ENCODE data around the gene PLEK. TPM values are rescaled to one million over a fixed set of nuclear protein-coding genes. Genes with fewer than 3 reads are reported as not detected.

The PLEK gene
- total RNA-seq, 4 donors from 2014 or later, result under 0.01 to 7.5 (median 3.4) TPM

DNA sequence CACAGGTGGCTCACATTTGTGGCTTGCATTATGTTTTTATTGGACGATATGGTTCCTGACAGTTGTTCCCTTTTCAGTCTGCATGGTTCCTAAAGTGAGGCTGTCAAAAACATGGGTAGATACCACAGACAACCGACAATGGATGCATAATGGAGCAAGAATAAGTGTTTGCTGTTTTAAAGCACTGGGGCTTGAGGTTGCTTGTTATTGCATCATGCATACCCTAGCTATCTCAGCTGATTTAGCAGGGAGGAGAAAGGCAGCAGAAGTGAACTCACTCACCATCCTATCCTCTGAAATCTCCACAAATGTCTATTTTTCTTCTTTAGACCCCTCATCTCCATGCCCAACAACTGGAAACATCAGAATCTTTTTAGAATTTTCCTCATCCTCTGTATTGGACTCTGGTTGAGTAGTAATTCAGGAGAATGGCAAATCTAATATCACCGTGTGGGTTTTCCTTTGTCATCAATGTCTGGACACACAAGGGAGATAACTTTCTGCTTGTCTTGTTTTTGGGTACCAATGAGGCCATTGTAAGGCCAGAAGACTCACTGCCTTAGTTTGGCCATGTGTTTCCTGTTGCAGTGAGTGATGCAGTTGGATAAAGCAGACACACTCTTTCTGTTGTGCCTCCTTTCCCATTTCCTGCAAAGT is 55.3 kb downstream of the PLEK start:
- no peaks in the 10 kb centered on the region for H3K36me3 ChIP-seq
- H3K4me1 ChIP-seq, result no peaks in the 10 kb centered on the region
- TF ChIP-seq, protein P1, sequence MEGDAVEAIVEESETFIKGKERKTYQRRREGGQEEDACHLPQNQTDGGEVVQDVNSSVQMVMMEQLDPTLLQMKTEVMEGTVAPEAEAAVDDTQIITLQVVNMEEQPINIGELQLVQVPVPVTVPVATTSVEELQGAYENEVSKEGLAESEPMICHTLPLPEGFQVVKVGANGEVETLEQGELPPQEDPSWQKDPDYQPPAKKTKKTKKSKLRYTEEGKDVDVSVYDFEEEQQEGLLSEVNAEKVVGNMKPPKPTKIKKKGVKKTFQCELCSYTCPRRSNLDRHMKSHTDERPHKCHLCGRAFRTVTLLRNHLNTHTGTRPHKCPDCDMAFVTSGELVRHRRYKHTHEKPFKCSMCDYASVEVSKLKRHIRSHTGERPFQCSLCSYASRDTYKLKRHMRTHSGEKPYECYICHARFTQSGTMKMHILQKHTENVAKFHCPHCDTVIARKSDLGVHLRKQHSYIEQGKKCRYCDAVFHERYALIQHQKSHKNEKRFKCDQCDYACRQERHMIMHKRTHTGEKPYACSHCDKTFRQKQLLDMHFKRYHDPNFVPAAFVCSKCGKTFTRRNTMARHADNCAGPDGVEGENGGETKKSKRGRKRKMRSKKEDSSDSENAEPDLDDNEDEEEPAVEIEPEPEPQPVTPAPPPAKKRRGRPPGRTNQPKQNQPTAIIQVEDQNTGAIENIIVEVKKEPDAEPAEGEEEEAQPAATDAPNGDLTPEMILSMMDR (IDR thresholded peaks at IDR 0.05), result no peak
- TF ChIP-seq POLR2A (IDR thresholded peaks at IDR 0.05), result no peak
- H3K27ac ChIP-seq, result no peak overlapping the region
- intact Hi-C loops (cut with DNase I; ENCODE audit: low total_unique reads), result no loop called here
- no peak for DNase-seq
- H3K4me3 ChIP-seq, result no peak overlapping the region
- no peaks in the 10 kb centered on the region for H3K27me3 ChIP-seq
- no peaks in the 10 kb centered on the region for H3K9me3 ChIP-seq

DNA sequence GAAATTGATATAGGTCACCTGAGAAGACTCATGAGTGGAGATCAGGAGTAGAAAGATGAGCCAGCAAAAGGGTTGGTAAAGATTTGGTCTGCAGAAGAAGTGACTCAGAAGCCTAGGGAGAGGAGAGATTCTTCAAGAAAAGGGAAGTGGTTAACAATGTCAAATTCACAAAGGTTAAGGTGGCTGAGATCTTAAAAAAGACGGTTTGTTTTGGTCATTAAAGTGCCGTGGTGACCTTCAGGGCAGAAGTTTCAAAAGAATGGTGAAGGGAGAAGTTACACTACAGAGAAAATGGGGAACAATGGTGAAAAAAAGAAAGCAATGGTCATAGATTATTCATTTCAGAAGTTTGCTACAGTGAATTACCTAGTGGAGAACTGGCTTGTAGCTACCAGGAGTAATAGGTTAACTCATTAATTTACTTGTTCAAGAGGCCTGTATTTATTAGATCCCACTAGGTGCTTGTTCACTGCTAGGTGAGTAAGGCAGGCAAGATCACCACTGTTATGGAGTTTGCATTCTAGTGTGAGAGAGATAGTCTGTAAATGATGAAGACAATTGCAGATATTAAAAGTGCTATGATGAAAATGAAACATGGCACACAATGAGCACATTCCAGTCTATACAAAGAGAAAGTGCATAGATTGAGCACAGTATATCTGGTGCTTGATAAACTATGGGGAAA is 59.0 kb downstream of the PLEK start:
- TF ChIP-seq, protein P1 (IDR thresholded peaks at IDR 0.05), result no peak
- no peak for TF ChIP-seq POLR2A (IDR thresholded peaks at IDR 0.05)
- Histone ChIP-seq H3K4me3 (no peak overlapping the region), H3K27ac (no peak overlapping the region), H3K36me3 (no peaks in the 10 kb centered on the region), H3K9me3 (no peaks in the 10 kb centered on the region), H3K27me3 (no peaks in the 10 kb centered on the region), H3K4me1 (no peaks in the 10 kb centered on the region)
- DNase-seq, result no peak
- intact Hi-C loops (cut with DNase I; ENCODE audit: low total_unique reads), result no loop called here

DNA sequence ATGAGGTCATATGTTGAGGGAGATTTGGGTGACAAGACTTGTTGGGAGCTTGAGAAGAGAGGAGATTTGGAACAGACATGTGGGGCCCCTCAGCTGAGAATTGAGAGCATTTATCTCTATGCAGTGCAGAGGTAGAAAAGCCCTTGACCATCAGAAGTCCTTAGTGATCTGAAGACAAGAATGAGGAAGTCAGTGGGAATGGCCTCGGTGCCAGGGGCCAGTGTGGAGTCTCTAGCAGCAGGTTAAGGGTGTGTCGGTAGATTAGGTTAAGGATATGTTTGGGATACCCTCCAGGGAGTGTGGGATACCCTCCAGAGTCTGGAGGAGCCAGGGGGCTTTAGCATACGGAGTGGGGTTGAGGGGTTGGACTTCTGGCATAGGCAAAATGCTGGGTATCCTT is 60.4 kb downstream of the PLEK start:
- TF ChIP-seq POLR2A (IDR thresholded peaks at IDR 0.05), result no peak
- TF ChIP-seq, protein P1 (IDR thresholded peaks at IDR 0.05), result no peak
- H3K9me3 ChIP-seq, result no peaks in the 10 kb centered on the region
- no peak overlapping the region for H3K27ac ChIP-seq
- no peaks in the 10 kb centered on the region for H3K4me1 ChIP-seq
- H3K36me3 ChIP-seq, result no peaks in the 10 kb centered on the region
- H3K27me3 ChIP-seq, result no peaks in the 10 kb centered on the region
- DNase-seq, result no peak
- intact Hi-C loops (cut with DNase I; ENCODE audit: low total_unique reads), result no loop called here
- no peak overlapping the region for H3K4me3 ChIP-seq

DNA sequence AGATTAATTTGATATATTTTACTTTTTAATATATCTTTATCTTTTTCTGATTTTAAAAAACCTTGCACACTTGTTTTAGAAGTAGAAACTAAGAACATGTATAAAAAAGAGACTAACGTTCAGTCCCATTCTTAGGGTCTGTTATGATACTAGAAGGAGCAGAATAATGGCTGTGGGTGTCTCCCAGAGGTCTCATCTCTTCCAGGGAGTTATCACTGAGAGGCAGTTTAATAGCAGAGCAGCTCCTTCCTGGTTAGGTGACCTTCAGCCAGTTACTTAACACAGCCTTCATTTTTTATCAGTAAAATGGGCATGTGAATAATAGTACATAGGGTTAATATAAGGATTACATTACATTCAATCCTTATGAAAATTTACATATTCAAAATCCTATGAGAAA is 61.4 kb downstream of the PLEK start:
- TF ChIP-seq POLR2A (IDR thresholded peaks at IDR 0.05), result no peak
- TF ChIP-seq, protein P1 (IDR thresholded peaks at IDR 0.05), result no peak
- no peaks in the 10 kb centered on the region for H3K36me3 ChIP-seq

DNA sequence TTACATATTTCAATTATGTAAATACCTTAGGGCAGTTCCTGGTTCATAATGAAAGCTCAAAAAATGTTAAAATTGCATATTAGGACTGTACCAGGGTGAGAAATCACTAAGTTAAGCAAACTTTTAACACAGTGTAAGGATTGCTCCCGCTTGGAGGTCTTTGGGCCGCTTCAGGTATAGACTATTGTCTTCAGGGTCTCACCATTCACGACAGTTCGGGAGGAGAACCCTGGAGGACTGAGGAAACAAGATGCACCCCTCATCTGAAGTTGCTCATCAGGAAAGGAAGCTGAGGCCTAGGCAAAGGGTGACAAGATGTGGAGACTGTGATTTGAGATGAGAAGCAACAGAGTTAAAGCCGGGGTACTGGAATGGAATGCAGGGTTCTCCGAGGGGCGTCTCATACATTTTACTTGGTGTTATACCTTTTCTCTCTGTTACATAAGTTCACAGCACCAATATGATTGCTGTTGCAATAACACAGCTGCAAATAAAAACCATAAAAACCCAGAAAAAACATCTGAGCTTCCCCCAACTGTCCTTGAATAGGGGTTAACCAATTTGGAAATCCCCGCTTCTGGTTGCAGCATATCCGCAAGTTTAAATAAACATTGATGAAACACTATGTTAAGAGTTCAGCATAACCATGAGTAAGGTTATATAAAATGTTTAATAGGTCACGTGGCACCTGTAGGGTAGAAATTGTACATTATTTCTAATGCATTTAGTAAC is 61.9 kb downstream of the PLEK start:
- H3K4me1 ChIP-seq, result no peaks in the 10 kb centered on the region
- H3K27me3 ChIP-seq, result no peaks in the 10 kb centered on the region
- intact Hi-C loops (cut with DNase I; ENCODE audit: low total_unique reads), result no loop called here
- H3K9me3 ChIP-seq, result no peaks in the 10 kb centered on the region
- DNase-seq, result no peak
- H3K36me3 ChIP-seq, result no peaks in the 10 kb centered on the region
- H3K4me3 ChIP-seq, result no peak overlapping the region
- H3K27ac ChIP-seq, result no peak overlapping the region
- TF ChIP-seq, protein P1 (IDR thresholded peaks at IDR 0.05), result no peak
- no peak for TF ChIP-seq POLR2A (IDR thresholded peaks at IDR 0.05)

More for the DNA sequence above, 61.4 kb downstream of the PLEK start:
- DNase-seq, result no peak
- Histone ChIP-seq H3K27me3 (no peaks in the 10 kb centered on the region), H3K9me3 (no peaks in the 10 kb centered on the region), H3K4me1 (no peaks in the 10 kb centered on the region), H3K4me3 (no peak overlapping the region), H3K27ac (no peak overlapping the region)
- intact Hi-C loops (cut with DNase I; ENCODE audit: low total_unique reads), result no loop called here

All from uterus (tissue), 4 donors.